ENCODE measurements around the gene PAPSS1.

GRCh38 chr4:107714256-107714655 is 5.8 kb downstream of the PAPSS1 start:
- TF ChIP-seq CTCF (conservative IDR thresholded peaks at IDR 0.05 in 1 of 2, IDR thresholded peaks at IDR 0.05 in 1 of 2; ENCODE audit: low read depth in 1 of 2, low read length in 2 of 2) (no peak), EZH2 (IDR thresholded peaks at IDR 0.05; ENCODE audit: low read length, missing control alignments) (no peak)

Data from fibroblast of lung (primary cell).